Kidney capillary endothelial cell (primary cell): Measurements from ENCODE around the gene KIFC1.

Experiments used
- DNase-seq: peaks from one replicate; pipeline ENCODE4 v3.0.0-alpha.2; 2018; ENCODE audit warnings: low spot score

The KIFC1 gene

GRCh38 chr6:33426590-33427511, 35.2 kb downstream of the KIFC1 start:
- DNase-seq = no peak

- no peak for DNase-seq
These were observed 36.1 kb downstream of the KIFC1 start for GRCh38 chr6:33427585-33428223.

- no peak for DNase-seq
These were observed 36.8 kb downstream of the KIFC1 start for GRCh38 chr6:33428224-33428965.

- DNase-seq = no peak
These were observed 37.5 kb downstream of the KIFC1 start for GRCh38 chr6:33428966-33429749.

GRCh38 chr6:33429750-33430052, 38.1 kb downstream of the KIFC1 start:
- no peak for DNase-seq

- no peak for DNase-seq
These were observed 38.7 kb downstream of the KIFC1 start for GRCh38 chr6:33430334-33430733.

GRCh38 chr6:33430991-33431879, 39.6 kb downstream of the KIFC1 start:
- DNase-seq = no peak

- DNase-seq = no peak
These were observed 40.4 kb downstream of the KIFC1 start for GRCh38 chr6:33431880-33432541.

- no peak for DNase-seq
These were observed 40.9 kb downstream of the KIFC1 start for GRCh38 chr6:33432546-33432945.

- DNase-seq = no peak
These were observed 41.4 kb downstream of the KIFC1 start for GRCh38 chr6:33433001-33433543.

- no peak for DNase-seq
These were observed 42.0 kb downstream of the KIFC1 start for GRCh38 chr6:33433544-33434191.

- no peak for DNase-seq
These were observed 43.3 kb downstream of the KIFC1 start for GRCh38 chr6:33434961-33435360.

GRCh38 chr6:33437666-33438065, 46.0 kb downstream of the KIFC1 start:
- no peak for DNase-seq

- no peak for DNase-seq
These were observed 47.5 kb downstream of the KIFC1 start for GRCh38 chr6:33438978-33439594.

GRCh38 chr6:33439956-33440648, 48.5 kb downstream of the KIFC1 start:
- no peak for DNase-seq

GRCh38 chr6:33440649-33441309, 49.2 kb downstream of the KIFC1 start:
- DNase-seq = no peak

GRCh38 chr6:33441457-33441856, 49.8 kb downstream of the KIFC1 start:
- DNase-seq = no peak

- no peak for DNase-seq
These were observed 50.7 kb downstream of the KIFC1 start for GRCh38 chr6:33442283-33442682.
